ENCODE data around the gene OR52H1. TPM values are rescaled to one million over a fixed set of nuclear protein-coding genes. Genes with fewer than 3 reads are reported as not detected.

OR52H1 gene
- total RNA-seq (ENCODE audit: low replicate concordance), result not detected in 2 replicates

DNA sequence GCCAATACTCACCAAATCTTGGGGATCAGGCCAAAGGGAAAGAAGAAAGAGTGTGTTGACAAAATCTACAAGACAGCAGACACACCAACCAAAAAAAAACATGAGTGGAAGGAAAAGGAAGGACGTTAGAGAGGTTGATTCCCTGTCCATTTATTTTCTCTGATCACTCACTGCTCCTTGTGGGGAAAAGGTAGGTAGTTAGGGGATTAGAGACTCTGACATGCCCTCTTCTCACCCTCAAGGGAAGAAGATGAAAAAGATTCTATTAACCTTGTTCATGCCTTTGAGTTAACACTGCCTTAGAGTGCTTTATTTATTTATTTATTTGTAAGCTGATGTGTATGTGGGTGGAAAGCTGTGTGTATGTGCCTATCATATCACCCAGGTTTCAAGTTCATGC is at the start of gene OR52H1:
TSS of gene OR52H1 (minus strand) at position 101 of the 400 bp plus-strand sequence. CDS start 3,035 bp downstream, outside the sequence.
- no peak within 1 kb of the TSS for H3K4me3 ChIP-seq
- no peaks in the 10 kb centered on the region for H3K9me3 ChIP-seq (ENCODE audit: low read depth)
- no peaks in the 10 kb centered on the region for H4K20me1 ChIP-seq (ENCODE audit: low read depth)
- no peak within 1 kb of the TSS for H3K27ac ChIP-seq
- H3K27me3 ChIP-seq, result no peaks in the 10 kb centered on the region
- H3K9ac ChIP-seq, result no peak within 1 kb of the TSS
- H2AFZ ChIP-seq (replicated peaks), result no peak within 1 kb of the TSS
- Mint-ChIP-seq H3K4me3 (no peak within 1 kb of the TSS), H3K36me3 (no peaks in the 10 kb centered on the region), H3K9me3 (no peaks in the 10 kb centered on the region), H3K4me1 (no peaks in the 10 kb centered on the region), H3K27ac (no peak within 1 kb of the TSS), H3K27me3 (ENCODE audit: insufficient read depth, low read depth) (no peaks in the 10 kb centered on the region)
- H3K36me3 ChIP-seq, result no peaks in the 10 kb centered on the region
- H3F3A ChIP-seq (ENCODE audit: low read depth), result no peaks in the 10 kb centered on the region
- TF ChIP-seq, protein P1, sequence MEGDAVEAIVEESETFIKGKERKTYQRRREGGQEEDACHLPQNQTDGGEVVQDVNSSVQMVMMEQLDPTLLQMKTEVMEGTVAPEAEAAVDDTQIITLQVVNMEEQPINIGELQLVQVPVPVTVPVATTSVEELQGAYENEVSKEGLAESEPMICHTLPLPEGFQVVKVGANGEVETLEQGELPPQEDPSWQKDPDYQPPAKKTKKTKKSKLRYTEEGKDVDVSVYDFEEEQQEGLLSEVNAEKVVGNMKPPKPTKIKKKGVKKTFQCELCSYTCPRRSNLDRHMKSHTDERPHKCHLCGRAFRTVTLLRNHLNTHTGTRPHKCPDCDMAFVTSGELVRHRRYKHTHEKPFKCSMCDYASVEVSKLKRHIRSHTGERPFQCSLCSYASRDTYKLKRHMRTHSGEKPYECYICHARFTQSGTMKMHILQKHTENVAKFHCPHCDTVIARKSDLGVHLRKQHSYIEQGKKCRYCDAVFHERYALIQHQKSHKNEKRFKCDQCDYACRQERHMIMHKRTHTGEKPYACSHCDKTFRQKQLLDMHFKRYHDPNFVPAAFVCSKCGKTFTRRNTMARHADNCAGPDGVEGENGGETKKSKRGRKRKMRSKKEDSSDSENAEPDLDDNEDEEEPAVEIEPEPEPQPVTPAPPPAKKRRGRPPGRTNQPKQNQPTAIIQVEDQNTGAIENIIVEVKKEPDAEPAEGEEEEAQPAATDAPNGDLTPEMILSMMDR (IDR thresholded peaks at IDR 0.05), result no peak
- TF ChIP-seq EZH2 (IDR thresholded peaks at IDR 0.05) (no peak), EZH2phosphoT487 (IDR thresholded peaks at IDR 0.05) (no peak)
- H3K79me2 ChIP-seq (ENCODE audit: low read depth), result no peaks in the 10 kb centered on the region
- no peak for DNase-seq (ENCODE audit: low spot score)
- H3K4me2 ChIP-seq, result no peak within 1 kb of the TSS
- no peaks in the 10 kb centered on the region for H3K4me1 ChIP-seq

DNA sequence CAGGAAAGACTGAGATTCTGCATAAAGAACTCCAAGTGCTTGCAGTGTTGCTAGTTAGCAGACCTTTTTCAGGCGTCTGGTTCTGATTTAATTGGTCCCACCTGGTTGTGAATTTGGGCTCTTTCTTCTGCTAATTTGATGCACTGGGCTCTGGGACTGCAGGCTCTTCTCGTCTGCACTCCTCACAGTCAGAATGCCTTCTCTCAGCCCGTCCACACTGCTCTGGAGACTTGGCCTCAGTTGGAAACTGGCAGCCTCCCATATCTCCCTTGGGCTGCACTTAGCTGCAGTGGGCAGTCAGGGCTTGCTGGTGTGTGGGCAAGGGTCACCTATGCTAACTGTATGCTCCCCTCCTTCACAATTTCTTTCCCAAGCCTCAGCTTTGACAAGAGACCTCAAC is 49.6 kb upstream of the OR52H1 start:
- H3K9me3 Mint-ChIP-seq, result no peaks in the 10 kb centered on the region
- Histone ChIP-seq H3F3A (ENCODE audit: low read depth) (peaks cover 8% of the 10 kb centered on the region), H3K27ac (no peak overlapping the region), H3K79me2 (ENCODE audit: low read depth) (no peaks in the 10 kb centered on the region), H3K4me2 (no peak overlapping the region), H4K20me1 (ENCODE audit: low read depth) (no peaks in the 10 kb centered on the region), H3K27me3 (no peaks in the 10 kb centered on the region), H2AFZ (replicated peaks) (no peak overlapping the region), H3K4me1 (peaks cover 9% of the 10 kb centered on the region), H3K4me3 (no peak overlapping the region), H3K36me3 (no peaks in the 10 kb centered on the region), H3K9me3 (ENCODE audit: low read depth) (no peaks in the 10 kb centered on the region), H3K9ac (no peak overlapping the region)
- H3K27ac Mint-ChIP-seq, result no peak overlapping the region
- H3K36me3 Mint-ChIP-seq, result no peaks in the 10 kb centered on the region
- peak; percentile 6 for DNase-seq (ENCODE audit: low spot score)
- H3K4me1 Mint-ChIP-seq, result peaks cover 14% of the 10 kb centered on the region
- peaks cover 5% of the 10 kb centered on the region for H3K27me3 Mint-ChIP-seq (ENCODE audit: insufficient read depth, low read depth)
- peak overlapping the region; percentile 18 for H3K4me3 Mint-ChIP-seq
- TF ChIP-seq, protein P1 (IDR thresholded peaks at IDR 0.05), result no peak
- TF ChIP-seq EZH2 (IDR thresholded peaks at IDR 0.05) (no peak), EZH2phosphoT487 (IDR thresholded peaks at IDR 0.05) (no peak)

DNA sequence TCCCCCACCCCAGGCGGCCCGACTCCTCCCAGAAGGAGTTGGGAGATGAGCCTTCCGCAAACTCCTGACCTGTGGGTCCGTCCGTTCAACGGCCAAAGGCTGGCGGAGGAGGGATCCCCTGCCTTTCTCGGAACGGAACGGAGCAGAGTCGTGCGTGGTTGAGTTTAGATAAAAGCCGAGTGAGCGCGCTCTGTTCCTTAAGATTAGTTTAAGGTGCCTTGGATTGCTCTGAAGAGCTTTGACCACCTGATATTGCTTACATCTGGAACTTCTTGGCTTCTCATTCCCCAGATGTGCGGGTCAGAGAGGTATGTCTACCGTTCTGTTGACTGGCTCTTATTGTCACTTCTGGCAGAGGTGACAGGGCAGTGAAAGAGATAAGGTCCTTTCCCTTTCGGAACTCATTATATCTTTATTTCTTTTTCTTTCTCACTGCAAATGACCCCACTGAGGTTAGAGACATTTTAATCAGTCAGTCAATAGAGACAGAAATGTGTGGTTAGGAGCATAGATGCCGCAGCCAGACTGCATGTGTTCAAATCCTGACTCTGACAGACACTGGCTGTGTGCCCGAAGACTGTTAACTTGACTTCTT is 48.4 kb upstream of the OR52H1 start, which contains the start of gene TRIM6:
TSS of gene TRIM6 (plus strand) at position 31 of the 595 bp plus-strand sequence. CDS start at position 292, 261 bp downstream.
- DNase-seq (ENCODE audit: low spot score), result peak; percentile 79
- peak within 1 kb of the TSS; percentile 86 for H3K4me2 ChIP-seq
- H3K4me3 ChIP-seq, result peak within 1 kb of the TSS; percentile 52
- TF ChIP-seq, protein P1 (IDR thresholded peaks at IDR 0.05), result no peak
- TF ChIP-seq EZH2phosphoT487 (IDR thresholded peaks at IDR 0.05) (no peak), EZH2 (IDR thresholded peaks at IDR 0.05) (no peak)
- no peak within 1 kb of the TSS for H3K27ac ChIP-seq
- H3K9me3 Mint-ChIP-seq, result no peaks in the 10 kb centered on the region
- H3K36me3 ChIP-seq, result no peaks in the 10 kb centered on the region
- H3K27ac Mint-ChIP-seq, result peak within 1 kb of the TSS; percentile 72
- H3K27me3 Mint-ChIP-seq (ENCODE audit: insufficient read depth, low read depth), result peaks cover 5% of the 10 kb centered on the region
- peak within 1 kb of the TSS; percentile 88 for H3K4me3 Mint-ChIP-seq
- H4K20me1 ChIP-seq (ENCODE audit: low read depth), result no peaks in the 10 kb centered on the region
- H3K79me2 ChIP-seq (ENCODE audit: low read depth), result no peaks in the 10 kb centered on the region
- H3K9ac ChIP-seq, result peak within 1 kb of the TSS; percentile 19
- no peaks in the 10 kb centered on the region for H3K9me3 ChIP-seq (ENCODE audit: low read depth)
- H3K27me3 ChIP-seq, result no peaks in the 10 kb centered on the region
- H3F3A ChIP-seq (ENCODE audit: low read depth), result peaks cover 8% of the 10 kb centered on the region
- peak within 1 kb of the TSS; percentile 99 for H2AFZ ChIP-seq (replicated peaks)
- H3K4me1 ChIP-seq, result peaks cover 9% of the 10 kb centered on the region
- H3K4me1 Mint-ChIP-seq, result peaks cover 14% of the 10 kb centered on the region
- no peaks in the 10 kb centered on the region for H3K36me3 Mint-ChIP-seq

Data from neural progenitor cell (in vitro differentiated cells).